Middle frontal gyrus (tissue), 1 donor: Measurements from ENCODE around the gene PRRT1B.
A peak's percentile ranks its signal among the peaks of the same experiment; 100 is the strongest.

Source experiments
- DNase-seq: peaks from one replicate; pipeline ENCODE4 v3.0.0-alpha.2; 2015; ENCODE audit warnings: low spot score; ENCODE audit errors: extremely low spot score

Gene PRRT1B

GRCh38 chr9:131522257-131523085 is 22.9 kb upstream of the PRRT1B start:
- no peak for DNase-seq

- no peak for DNase-seq
Observed at GRCh38 chr9:131523086-131523388, 22.3 kb upstream of the PRRT1B start.

- DNase-seq = no peak
Observed at GRCh38 chr9:131523451-131524435, 21.6 kb upstream of the PRRT1B start.

- DNase-seq = no peak
Observed at GRCh38 chr9:131524665-131525315, 20.5 kb upstream of the PRRT1B start.

- peak; percentile 66 for DNase-seq
Observed at GRCh38 chr9:131525643-131526565, 19.4 kb upstream of the PRRT1B start.

- DNase-seq = no peak
Observed at GRCh38 chr9:131528186-131528585, 17.1 kb upstream of the PRRT1B start.

GRCh38 chr9:131528886-131529505 is 16.3 kb upstream of the PRRT1B start:
- no peak for DNase-seq

GRCh38 chr9:131529597-131530545 is 15.5 kb upstream of the PRRT1B start:
- DNase-seq = no peak

- no peak for DNase-seq
Observed at GRCh38 chr9:131530546-131530919, 14.8 kb upstream of the PRRT1B start.

- DNase-seq = peak; percentile 66
Observed at GRCh38 chr9:131530920-131531832, 14.1 kb upstream of the PRRT1B start, which contains the start of gene UCK1. UCK1 (minus strand) TSS chr9:131531263; CDS start chr9:131531174, 89 bp downstream.

GRCh38 chr9:131534721-131535237 is 10.5 kb upstream of the PRRT1B start:
- no peak for DNase-seq

- no peak for DNase-seq
Observed at GRCh38 chr9:131537946-131538345, 7.4 kb upstream of the PRRT1B start.

- no peak for DNase-seq
Observed at GRCh38 chr9:131539223-131539923, 6.0 kb upstream of the PRRT1B start.

GRCh38 chr9:131543141-131543540 is 2.2 kb upstream of the PRRT1B start:
- no peak for DNase-seq

- DNase-seq = no peak
Observed at GRCh38 chr9:131545786-131546335, 538 bp downstream of the PRRT1B start.

- DNase-seq = no peak
Observed at GRCh38 chr9:131546336-131547084, 1.2 kb downstream of the PRRT1B start.
